Neutrophil (primary cell): ENCODE data around the gene ANGPTL4.

ENCODE experiments used
- H3K27ac ChIP-seq: fragments of 200-600 bp; sonication (generic); 2 replicates; pipeline ENCODE4 v1.5.1; 2016; ENCODE audit warnings: mild to moderate bottlenecking, moderate library complexity
- H3K27me3 ChIP-seq: fragments of 200-600 bp; sonication (generic); 2 replicates; pipeline ENCODE4 v1.6.0; 2016; ENCODE audit warnings: mild to moderate bottlenecking
- H3K36me3 ChIP-seq: fragments of 200-600 bp; sonication (generic); 2 replicates; pipeline ENCODE4 v1.5.1; 2017
- H3K4me1 ChIP-seq, 2 experiments: fragments of 200-600 bp in 1 of 2; sonication (generic) in 1 of 2; 1 replicate in 1 of 2; 2 replicates in 1 of 2; pipeline versions ENCODE4 v1.5.1 to v1.6.1; 2013 to 2016; ENCODE audit warnings: low read depth in 1 of 2, low read length in 1 of 2, mild to moderate bottlenecking in 1 of 2, moderate library complexity in 1 of 2; ENCODE audit not compliant: control insufficient read depth in 1 of 2, insufficient read depth in 1 of 2
- H3K4me3 ChIP-seq, 2 experiments: fragments of 200-600 bp in 1 of 2; sonication (generic) in 1 of 2; 1 replicate in 1 of 2; 2 replicates in 1 of 2; pipeline ENCODE4 v1.5.1; 2013 to 2016; ENCODE audit warnings: low read depth in 1 of 2, low read length in 1 of 2, mild to moderate bottlenecking in 1 of 2, moderate library complexity in 1 of 2
- H3K9me3 ChIP-seq: fragments of 200-600 bp; sonication (generic); 2 replicates; pipeline ENCODE4 v1.5.1; 2016
- CTCF ChIP-seq: fragments of 200-600 bp; sonication (generic); IDR thresholded peaks from 2 replicates; pipeline ENCODE4 v1.5.1; 2016; ENCODE audit warnings: antibody characterized with exemption

Gene ANGPTL4

GRCh38 chr19:8320564-8321066 is 43.3 kb upstream of the ANGPTL4 start:
- peak overlapping the region; percentile 91 for H3K4me3 ChIP-seq
- H3K9me3 ChIP-seq: no peaks in the 10 kb centered on the region
- no peak for TF ChIP-seq CTCF
- H3K27me3 ChIP-seq: peaks cover under 1% of the 10 kb centered on the region
- peaks cover 25% of the 10 kb centered on the region for H3K36me3 ChIP-seq
- peak overlapping the region; percentile 79 for H3K27ac ChIP-seq
- H3K4me1 ChIP-seq: peaks cover 19 to 24% of the 10 kb centered on the region in 2 experiments

- H3K27ac ChIP-seq: peak within 1 kb of the TSS; percentile 79
- peak; percentile 66 for TF ChIP-seq CTCF
- H3K4me1 ChIP-seq: peaks cover 19 to 24% of the 10 kb centered on the region in 2 experiments
- peak within 1 kb of the TSS; percentile 91 for H3K4me3 ChIP-seq
- H3K36me3 ChIP-seq: peaks cover 18% of the 10 kb centered on the region
- H3K27me3 ChIP-seq: peaks cover 7% of the 10 kb centered on the region
- no peaks in the 10 kb centered on the region for H3K9me3 ChIP-seq
Measured at GRCh38 chr19:8321067-8321985, 42.6 kb upstream of the ANGPTL4 start, which contains the start of the genes NDUFA7 and RPS28. TSS of gene NDUFA7 (minus strand) at chr19:8321375. CDS start at chr19:8321358, 17 bp downstream. TSS of gene RPS28 (plus strand) at chr19:8321496. CDS start at chr19:8321531, 35 bp downstream.

- H3K27me3 ChIP-seq: peaks cover 13% of the 10 kb centered on the region
- H3K4me1 ChIP-seq: peaks cover 19 to 24% of the 10 kb centered on the region in 2 experiments
- peaks cover 12% of the 10 kb centered on the region for H3K36me3 ChIP-seq
- peak overlapping the region; percentile 91 for H3K4me3 ChIP-seq
- H3K9me3 ChIP-seq: no peaks in the 10 kb centered on the region
- no peak for TF ChIP-seq CTCF
- peak overlapping the region; percentile 79 for H3K27ac ChIP-seq
Measured at GRCh38 chr19:8321986-8322637, 41.8 kb upstream of the ANGPTL4 start.

- peaks cover 19 to 24% of the 10 kb centered on the region in 2 experiments for H3K4me1 ChIP-seq
- no peaks in the 10 kb centered on the region for H3K9me3 ChIP-seq
- no peak for TF ChIP-seq CTCF
- H3K4me3 ChIP-seq: no peak overlapping the region
- H3K27ac ChIP-seq: no peak overlapping the region
- peaks cover 18% of the 10 kb centered on the region for H3K27me3 ChIP-seq
- peaks cover 12% of the 10 kb centered on the region for H3K36me3 ChIP-seq
Measured at GRCh38 chr19:8322638-8322997, 41.3 kb upstream of the ANGPTL4 start.

GRCh38 chr19:8323781-8324185 is 40.2 kb upstream of the ANGPTL4 start:
- H3K36me3 ChIP-seq: peaks cover 12% of the 10 kb centered on the region
- no peaks in the 10 kb centered on the region for H3K9me3 ChIP-seq
- no peak for TF ChIP-seq CTCF
- H3K27ac ChIP-seq: no peak overlapping the region
- peaks cover 19 to 24% of the 10 kb centered on the region in 2 experiments for H3K4me1 ChIP-seq
- no peak overlapping the region for H3K4me3 ChIP-seq
- peaks cover 22% of the 10 kb centered on the region for H3K27me3 ChIP-seq
